OCI-LY1 (cell line): ENCODE results near the gene LIMS1.
"Not testable (repeated sequence)": the region's sequence is repeated elsewhere in the genome, so short reads cannot be mapped to it uniquely, and the experiment has no call there.

Source experiments
- H2AFZ ChIP-seq: fragments of 200-600 bp; sonication (generic), shearing (Covaris generic); 2 replicates; pipeline ENCODE4 v1.6.0; 2014; ENCODE audit warnings: antibody characterized with exemption, mild to moderate bottlenecking, low read length
- H3F3A ChIP-seq: fragments of 200-600 bp; sonication (generic), shearing (Covaris generic); 2 replicates; pipeline ENCODE4 v1.6.0; 2014; ENCODE audit warnings: mild to moderate bottlenecking, antibody characterized with exemption, low read length, moderate library complexity; ENCODE audit not compliant: insufficient read depth
- H3K27ac ChIP-seq: fragments of 200-600 bp; sonication (generic); 2 replicates; pipeline ENCODE4 v1.5.1; 2014; ENCODE audit warnings: low read length, mixed run types, mild to moderate bottlenecking, low read depth; ENCODE audit not compliant: poor library complexity, severe bottlenecking
- H3K27me3 ChIP-seq: fragments of 200-600 bp; sonication (generic); 2 replicates; pipeline ENCODE4 v1.6.0; 2014; ENCODE audit warnings: antibody characterized with exemption, mild to moderate bottlenecking, low read length, moderate library complexity; ENCODE audit not compliant: insufficient read depth
- H3K36me3 ChIP-seq: fragments of 200-600 bp; sonication (generic); 2 replicates; pipeline ENCODE4 v1.6.1; 2014; ENCODE audit warnings: mild to moderate bottlenecking, antibody characterized with exemption, low read length, moderate library complexity, mixed read lengths; ENCODE audit not compliant: insufficient read depth
- H3K4me1 ChIP-seq: fragments of 200-600 bp; sonication (generic); 2 replicates; pipeline ENCODE4 v1.5.1; 2014; ENCODE audit warnings: mild to moderate bottlenecking, low read length, moderate library complexity; ENCODE audit not compliant: insufficient read depth, severe bottlenecking
- H3K4me2 ChIP-seq: fragments of 200-600 bp; sonication (generic), shearing (Covaris generic); 2 replicates; pipeline ENCODE4 v1.6.1; 2014; ENCODE audit warnings: low read length
- H3K4me3 ChIP-seq: fragments of 200-600 bp; sonication (generic); 2 replicates; pipeline ENCODE4 v1.5.1; 2014; ENCODE audit warnings: low read length, low read depth, mild to moderate bottlenecking, mixed read lengths; ENCODE audit not compliant: poor library complexity, severe bottlenecking
- H3K79me2 ChIP-seq: fragments of 200-600 bp; shearing (Covaris generic); 2 replicates; pipeline ENCODE4 v1.6.1; 2016; ENCODE audit warnings: mixed run types, low read length, mixed read lengths; ENCODE audit not compliant: insufficient read depth
- H3K9ac ChIP-seq: fragments of 200-600 bp; sonication (generic), shearing (Covaris generic); 2 replicates; pipeline ENCODE4 v1.6.1; 2014; ENCODE audit warnings: mild to moderate bottlenecking, low read length, mixed read lengths
- H3K9me2 ChIP-seq: fragments of 200-600 bp; sonication (generic), shearing (Covaris generic); 2 replicates; pipeline ENCODE4 v1.6.1; 2014; ENCODE audit warnings: low read depth, mild to moderate bottlenecking, low read length, mixed read lengths
- H3K9me3 ChIP-seq: fragments of 200-600 bp; shearing (Covaris generic); 2 replicates; pipeline ENCODE4 v1.6.1; 2014; ENCODE audit warnings: low read length, mixed read lengths
- H4K20me1 ChIP-seq: fragments of 200-600 bp; sonication (generic), shearing (Covaris generic); 2 replicates; pipeline ENCODE4 v1.6.0; 2016; ENCODE audit warnings: mild to moderate bottlenecking, low read length; ENCODE audit not compliant: insufficient read depth
- EZH2 ChIP-seq: fragments of 200-600 bp; sonication (generic), shearing (Covaris generic); IDR thresholded peaks from 2 replicates; pipeline ENCODE4 v1.8.0; 2017; ENCODE audit warnings: borderline replicate concordance, mixed run types, mild to moderate bottlenecking, antibody characterized with exemption, low read length, moderate library complexity, mixed read lengths
- TF ChIP-seq, protein P1 (sequence below): fragments of 200-600 bp; sonication (generic), shearing (Covaris generic); IDR thresholded peaks from 2 replicates; pipeline ENCODE4 v1.5.1; 2017; ENCODE audit warnings: mild to moderate bottlenecking, antibody characterized with exemption, low read length, moderate library complexity, mixed read lengths

The LIMS1 gene

GRCh38 chr2:108594982-108595464, 60.8 kb downstream of the LIMS1 start:
- H3K4me1 ChIP-seq, result peaks cover 20% of the 10 kb centered on the region
- TF ChIP-seq, protein P1, sequence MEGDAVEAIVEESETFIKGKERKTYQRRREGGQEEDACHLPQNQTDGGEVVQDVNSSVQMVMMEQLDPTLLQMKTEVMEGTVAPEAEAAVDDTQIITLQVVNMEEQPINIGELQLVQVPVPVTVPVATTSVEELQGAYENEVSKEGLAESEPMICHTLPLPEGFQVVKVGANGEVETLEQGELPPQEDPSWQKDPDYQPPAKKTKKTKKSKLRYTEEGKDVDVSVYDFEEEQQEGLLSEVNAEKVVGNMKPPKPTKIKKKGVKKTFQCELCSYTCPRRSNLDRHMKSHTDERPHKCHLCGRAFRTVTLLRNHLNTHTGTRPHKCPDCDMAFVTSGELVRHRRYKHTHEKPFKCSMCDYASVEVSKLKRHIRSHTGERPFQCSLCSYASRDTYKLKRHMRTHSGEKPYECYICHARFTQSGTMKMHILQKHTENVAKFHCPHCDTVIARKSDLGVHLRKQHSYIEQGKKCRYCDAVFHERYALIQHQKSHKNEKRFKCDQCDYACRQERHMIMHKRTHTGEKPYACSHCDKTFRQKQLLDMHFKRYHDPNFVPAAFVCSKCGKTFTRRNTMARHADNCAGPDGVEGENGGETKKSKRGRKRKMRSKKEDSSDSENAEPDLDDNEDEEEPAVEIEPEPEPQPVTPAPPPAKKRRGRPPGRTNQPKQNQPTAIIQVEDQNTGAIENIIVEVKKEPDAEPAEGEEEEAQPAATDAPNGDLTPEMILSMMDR, result no peak
- TF ChIP-seq EZH2, result no peak
- peak overlapping the region; percentile 17; the same call in 1 of the 2 replicates for H3K4me2 ChIP-seq
- no peaks in the 10 kb centered on the region for H3K9me2 ChIP-seq
- no peaks in the 10 kb centered on the region for H3K36me3 ChIP-seq
- H4K20me1 ChIP-seq, result no peaks in the 10 kb centered on the region
- no peak overlapping the region for H3K27ac ChIP-seq
- no peak overlapping the region for H2AFZ ChIP-seq
- no peaks in the 10 kb centered on the region for H3K9me3 ChIP-seq
- no peaks in the 10 kb centered on the region for H3K79me2 ChIP-seq
- H3F3A ChIP-seq, result no peaks in the 10 kb centered on the region
- H3K4me3 ChIP-seq, result no peak overlapping the region
- H3K27me3 ChIP-seq, result no peaks in the 10 kb centered on the region
- no peak overlapping the region for H3K9ac ChIP-seq

DNA sequence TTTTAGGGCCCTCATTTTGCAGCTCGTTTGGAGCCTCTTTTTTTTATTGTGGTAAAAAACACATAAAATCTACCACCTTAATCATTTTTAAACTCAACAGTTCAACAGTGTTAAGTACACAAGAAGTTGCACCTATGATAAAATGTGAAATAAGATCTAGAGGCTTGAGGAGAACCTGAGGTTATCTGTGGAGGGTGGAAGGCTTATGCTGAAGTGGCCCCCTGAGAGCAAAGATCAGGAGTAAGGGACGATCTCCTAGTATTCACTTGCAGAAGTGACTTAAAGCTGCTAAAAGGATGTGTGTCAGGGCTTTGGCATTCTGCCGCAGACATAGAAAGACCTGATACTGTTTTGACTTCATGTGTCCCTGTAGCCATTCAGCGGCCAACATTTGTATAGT, 61.5 kb downstream of the LIMS1 start:
- not testable (repeated sequence) for H3K9ac ChIP-seq, H3F3A ChIP-seq, H3K4me3 ChIP-seq, H3K9me3 ChIP-seq, H3K27me3 ChIP-seq, H3K4me2 ChIP-seq, H2AFZ ChIP-seq, H3K79me2 ChIP-seq, H4K20me1 ChIP-seq, H3K27ac ChIP-seq, H3K36me3 ChIP-seq, H3K9me2 ChIP-seq
- H3K4me1 ChIP-seq, result peaks cover 20% of the 10 kb centered on the region

DNA sequence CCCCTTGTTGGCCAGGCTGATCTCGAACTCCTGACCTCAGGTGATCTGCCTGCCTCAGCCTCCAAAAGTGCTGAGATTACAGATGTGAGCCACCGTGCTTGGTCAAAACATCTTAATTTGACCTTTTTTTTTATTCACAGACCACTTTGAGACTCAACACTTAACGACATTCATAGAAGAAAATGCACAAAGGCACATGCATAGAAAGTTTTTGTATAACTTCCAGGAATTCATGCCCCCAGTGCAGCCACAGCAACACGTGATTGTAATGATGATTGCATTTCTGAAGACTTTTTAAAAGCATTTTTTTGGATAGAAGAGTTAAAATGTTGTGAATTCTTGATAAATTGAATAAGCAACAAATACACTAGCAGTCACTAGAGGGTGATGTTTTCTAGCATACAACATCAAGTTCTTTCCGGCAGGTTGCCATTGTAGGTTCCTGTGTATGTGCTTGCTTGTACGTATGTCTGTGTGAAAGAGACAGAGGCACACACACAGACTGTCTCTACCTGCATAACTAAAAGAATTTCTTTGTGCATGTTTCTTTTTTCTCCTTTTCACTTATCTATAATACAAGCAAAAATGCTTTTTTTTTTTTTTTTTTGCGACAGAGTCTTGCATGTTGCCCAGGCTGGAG, 63.0 kb downstream of the LIMS1 start:
- not testable (repeated sequence) for H4K20me1 ChIP-seq, H3K27ac ChIP-seq, H3K27me3 ChIP-seq, H3K36me3 ChIP-seq, H2AFZ ChIP-seq, H3K79me2 ChIP-seq, H3K4me3 ChIP-seq, H3K9me2 ChIP-seq, H3K4me2 ChIP-seq, H3F3A ChIP-seq, H3K9me3 ChIP-seq, H3K9ac ChIP-seq
- peaks cover 20% of the 10 kb centered on the region for H3K4me1 ChIP-seq
- TF ChIP-seq, protein P1, result peak; percentile 34

GRCh38 chr2:108601199-108601598, 66.9 kb downstream of the LIMS1 start:
- H3K9me3 ChIP-seq, H3K9ac ChIP-seq, H3K9me2 ChIP-seq, H4K20me1 ChIP-seq, H3K79me2 ChIP-seq, H3K27ac ChIP-seq, H3K4me3 ChIP-seq, H3K27me3 ChIP-seq, H3K4me2 ChIP-seq, H2AFZ ChIP-seq, H3F3A ChIP-seq, H3K36me3 ChIP-seq: not testable (repeated sequence)
- H3K4me1 ChIP-seq, result peaks cover 13% of the 10 kb centered on the region
